G401 (cell line): ENCODE measurements around the gene LRRFIP1. TPM values are rescaled to one million over a fixed set of nuclear protein-coding genes. Genes with fewer than 3 reads are reported as not detected.
"Not testable (repeated sequence)": the region's sequence is repeated elsewhere in the genome, so short reads cannot be mapped to it uniquely, and the experiment has no call there.

Experiments used
- DNase-seq: peaks from one replicate; pipeline ENCODE4 v3.0.0-alpha.2; 2015; ENCODE audit warnings: low spot score
- in situ Hi-C: cut with HindIII; loops from 2 replicates; pipeline ENCODE4 v1.10.0; 2016; ENCODE audit warnings: low sequenced_read_pairs, mixed read lengths
- total RNA-seq: library from RNA; depleted of rRNA; stranded (reverse); fragments of >200 nt; shearing (Covaris generic); gene quantifications from 2 replicates; pipeline ENCODE4 v1.2.3, GENCODE V29; 2014; rRNA removed

LRRFIP1 gene
- total RNA-seq: 14.3 and 24.6 TPM in 2 replicates

DNA sequence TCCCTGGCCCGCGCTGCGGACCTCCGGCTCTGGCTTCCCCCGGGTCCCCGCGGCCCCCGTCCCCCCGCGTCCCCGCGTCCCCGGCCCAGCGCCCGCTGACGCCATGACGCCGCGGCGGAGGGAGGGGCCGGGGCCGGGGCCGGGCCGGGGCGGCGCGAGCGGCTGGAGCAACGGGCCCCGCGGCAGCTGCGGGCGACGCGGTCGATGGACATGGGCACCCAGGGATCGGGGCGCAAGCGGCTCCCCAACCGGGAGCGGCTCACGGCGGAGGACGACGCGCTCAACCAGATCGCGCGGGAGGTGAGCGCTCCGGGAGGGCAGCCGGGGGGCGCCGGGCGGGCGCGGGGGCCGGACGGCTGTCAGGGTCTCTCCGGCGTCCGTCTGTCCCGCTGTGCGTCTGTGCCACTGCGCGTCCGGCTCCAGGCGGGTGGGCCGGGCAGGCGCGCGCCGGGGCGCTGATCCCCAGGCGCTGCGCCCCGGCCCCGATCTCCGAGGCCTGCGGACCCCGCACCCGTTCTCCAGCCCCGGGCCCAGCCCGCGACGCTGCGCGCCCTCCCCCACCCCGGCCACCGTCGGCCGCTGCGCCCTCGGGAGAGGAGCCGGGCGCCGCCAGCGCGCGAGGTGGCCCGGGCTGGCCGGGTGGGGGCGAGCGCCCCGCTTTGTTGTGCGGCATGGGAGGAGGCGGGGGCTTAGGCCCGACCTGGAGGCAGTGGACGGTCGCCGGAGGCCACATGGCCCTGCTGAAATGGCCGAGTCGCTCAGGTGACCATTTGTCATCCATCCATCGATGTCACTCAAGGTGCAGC, at the start of gene LRRFIP1:
TSS of gene LRRFIP1 (plus strand) at position 147 of the 806 bp plus-strand sequence. CDS start at position 205, 58 bp downstream.
- in situ Hi-C loops: no loop called here
- DNase-seq: peak; percentile 27

GRCh38 chr2:237577956-237578870, 49.2 kb upstream of the LRRFIP1 start:
- DNase-seq: no peak
- in situ Hi-C loops: no loop called here

- DNase-seq: no peak
- in situ Hi-C loops: no loop called here
Observed at GRCh38 chr2:237581326-237581725, 46.1 kb upstream of the LRRFIP1 start.

DNA sequence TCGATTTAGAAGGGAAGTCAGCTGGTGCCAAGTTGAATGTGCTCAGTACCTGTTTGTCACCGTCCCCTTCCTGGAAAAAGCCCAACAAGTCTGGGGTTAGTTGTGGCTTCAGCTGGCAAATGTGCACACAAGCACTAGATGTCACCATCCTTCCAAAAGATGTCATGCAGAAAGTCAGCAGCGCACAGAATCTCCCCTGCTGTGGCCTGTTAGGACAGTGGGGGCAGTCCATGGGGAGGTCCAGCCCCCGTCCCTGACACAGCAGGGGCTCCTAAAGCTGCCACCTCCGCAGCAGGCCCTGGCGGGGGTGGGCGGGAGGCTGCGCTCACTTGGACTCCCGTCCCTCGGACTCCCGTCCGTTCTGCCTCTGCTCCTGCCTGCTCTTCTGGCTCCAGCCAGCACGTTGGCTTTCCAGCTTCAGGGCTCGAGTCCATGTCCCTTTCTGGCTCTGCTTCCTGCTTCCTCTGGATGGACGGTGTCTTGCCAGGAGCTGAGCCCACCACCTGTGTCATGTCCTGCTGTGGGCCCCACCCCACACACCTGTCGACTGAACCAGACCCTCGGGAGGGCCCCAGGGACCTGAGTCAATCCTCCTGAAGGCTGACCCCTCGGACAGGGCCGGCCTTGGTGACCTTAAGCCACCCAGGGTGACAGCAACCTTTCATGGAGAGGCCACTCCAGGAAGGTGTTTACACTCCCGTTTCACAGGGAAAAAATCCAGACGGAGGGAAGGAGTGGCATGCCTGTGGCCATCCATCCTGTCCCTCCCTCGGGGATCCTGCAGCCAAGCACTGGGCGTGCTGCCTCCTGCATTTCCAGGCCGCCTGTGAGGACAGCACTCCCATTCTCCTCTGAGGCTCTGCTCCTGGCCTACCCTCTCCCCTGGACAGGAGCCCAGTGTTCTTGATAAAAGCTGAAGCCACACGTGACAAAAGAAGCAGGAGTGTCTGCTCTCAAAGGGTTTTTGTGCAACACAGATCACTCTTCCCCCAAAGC, 45.3 kb upstream of the LRRFIP1 start:
- peak; percentile 61 for DNase-seq
- in situ Hi-C loops: no loop called here

DNA sequence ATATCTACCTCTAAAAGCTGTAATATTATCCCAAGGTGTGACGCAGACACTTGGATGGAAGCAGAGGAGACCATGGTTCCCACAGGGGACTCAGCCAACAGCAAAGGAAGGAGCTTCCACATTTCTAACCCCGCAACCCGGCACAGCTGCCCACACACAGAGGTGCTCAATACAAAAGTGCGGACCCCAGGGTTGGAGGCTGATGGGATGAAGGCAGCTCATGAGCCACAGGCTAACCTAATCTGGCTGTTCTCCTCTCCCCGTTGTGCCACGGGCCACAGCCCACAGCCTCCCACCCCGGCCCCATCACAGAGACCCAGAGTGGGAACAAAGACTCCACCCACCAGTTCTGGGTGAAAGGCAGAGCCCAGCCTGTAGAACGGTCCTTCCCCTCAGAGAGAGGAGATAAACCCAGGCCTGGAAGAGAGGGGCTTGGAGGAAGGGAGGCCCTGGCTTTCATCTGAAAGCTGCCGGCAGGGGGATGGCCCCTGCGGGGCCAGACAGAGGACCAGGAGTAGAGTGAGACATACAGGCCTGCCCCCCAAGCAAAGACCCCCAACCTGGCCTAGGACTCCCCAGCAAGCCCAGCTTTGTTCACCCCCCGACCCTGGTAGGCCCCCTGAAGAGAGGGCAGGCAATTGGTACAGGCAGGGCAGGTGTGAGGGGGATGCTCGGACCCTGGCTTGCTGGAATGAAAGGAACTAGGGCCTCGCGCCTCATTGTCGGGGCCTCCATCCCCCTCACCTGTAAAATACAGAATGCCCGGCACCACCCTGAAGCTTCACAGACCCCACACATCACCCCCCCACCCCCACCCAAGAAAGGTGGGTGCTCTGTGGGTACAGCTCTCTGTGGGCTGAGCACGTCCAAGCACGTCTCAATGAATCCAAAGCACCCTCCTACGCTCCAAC, 43.7 kb upstream of the LRRFIP1 start:
- in situ Hi-C loops: no loop called here
- DNase-seq: no peak

DNA sequence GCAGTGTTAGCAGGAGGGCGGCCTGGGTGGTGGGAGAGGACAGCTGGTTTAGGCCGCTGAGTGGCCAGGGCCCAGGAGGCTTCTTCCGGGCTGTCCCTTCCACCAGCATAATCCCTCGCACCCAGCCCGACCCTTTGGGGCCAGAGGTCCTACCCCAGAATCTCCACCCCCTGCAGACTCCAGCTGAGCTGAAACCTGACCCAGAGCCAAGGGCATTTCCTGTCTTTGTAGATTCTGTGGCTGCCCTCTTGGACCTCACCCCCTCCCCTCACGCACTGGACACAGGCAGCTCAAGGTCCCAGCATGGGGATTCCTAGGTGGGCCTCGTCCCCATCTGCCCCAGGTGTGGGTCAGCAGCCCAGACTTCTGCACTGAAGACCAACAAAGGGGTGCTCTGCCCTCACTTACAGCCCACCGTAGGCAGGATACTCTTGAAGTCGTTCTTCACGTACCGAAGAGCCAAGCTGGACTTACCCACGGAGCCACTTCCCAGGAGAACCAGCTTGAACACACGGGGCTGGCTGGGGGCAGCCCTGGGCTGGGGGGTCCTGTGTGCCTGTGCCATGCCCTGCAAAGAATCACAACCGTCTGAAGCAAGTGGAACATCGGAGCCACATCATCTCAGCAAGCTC, 41.7 kb upstream of the LRRFIP1 start:
- in situ Hi-C loops: no loop called here

DNA sequence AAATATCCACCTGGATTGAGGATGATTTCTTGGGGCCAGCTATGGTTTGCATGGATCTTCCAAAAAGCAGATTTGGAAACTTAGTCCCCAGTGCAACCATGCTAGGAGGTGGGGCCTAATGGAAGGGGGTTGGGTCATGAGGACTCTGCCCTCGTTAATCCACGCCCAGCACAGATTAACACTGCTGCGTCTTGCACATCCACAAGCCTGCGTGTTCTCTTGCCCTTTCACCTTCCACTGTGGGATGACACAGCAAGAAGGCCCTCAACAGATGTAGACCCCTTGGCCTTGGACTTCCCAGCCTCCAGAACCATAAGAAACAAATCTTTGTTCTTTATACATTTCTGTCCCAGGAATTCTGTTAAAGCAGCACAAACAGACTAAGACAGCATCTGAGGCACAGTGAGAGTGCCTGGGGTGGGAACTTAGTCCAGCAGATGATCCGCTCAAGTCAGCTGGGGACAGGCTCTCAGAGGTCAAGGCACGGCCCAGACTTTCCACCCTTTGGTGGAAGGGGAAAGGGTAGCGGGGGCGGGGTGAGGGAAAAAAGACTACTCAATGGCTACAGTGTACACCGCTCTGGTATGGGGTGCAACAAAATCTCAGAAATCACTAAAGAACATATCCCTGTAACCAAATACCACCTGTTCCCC, 39.2 kb upstream of the LRRFIP1 start:
- no peak for DNase-seq
- in situ Hi-C loops: no loop called here

More for the DNA sequence above, 41.7 kb upstream of the LRRFIP1 start:
- DNase-seq: no peak

GRCh38 chr2:237590272-237591140, 36.9 kb upstream of the LRRFIP1 start, which contains the start of gene RAB17:
Gene RAB17, minus strand, starts transcription at chr2:237590734. Its CDS starts 4,580 bp downstream, at chr2:237586154.
- in situ Hi-C loops: no loop called here
- DNase-seq: no peak

- in situ Hi-C loops: no loop called here
- no peak for DNase-seq
Observed at GRCh38 chr2:237591141-237591881, 36.1 kb upstream of the LRRFIP1 start.

DNA sequence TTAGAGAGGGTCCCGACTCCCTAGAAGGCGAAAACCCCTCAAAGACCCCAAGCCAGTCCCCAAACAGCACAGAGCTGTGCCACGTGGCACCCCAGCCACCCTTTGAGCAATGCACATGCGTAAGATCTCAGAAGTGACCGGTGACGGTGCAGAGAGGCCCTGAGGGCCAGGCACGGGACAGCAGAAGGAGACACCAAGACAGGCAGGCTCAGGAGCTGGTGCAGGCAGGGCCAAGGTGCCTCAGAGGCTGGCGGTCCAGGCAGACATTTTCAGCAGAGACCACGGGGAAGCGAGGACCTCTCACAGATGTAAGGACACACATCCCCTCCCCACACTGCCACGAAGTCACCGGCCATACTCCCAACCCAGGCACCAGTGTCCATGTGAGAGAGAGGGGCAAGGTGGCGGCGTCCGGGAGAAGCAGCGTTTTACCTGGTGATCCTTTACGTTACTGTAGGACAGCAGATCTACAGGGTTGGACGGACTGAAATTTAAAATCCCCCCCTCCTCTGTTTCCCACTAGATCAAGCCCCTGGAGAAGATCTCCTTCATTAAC, 34.9 kb upstream of the LRRFIP1 start:
- no peak for DNase-seq
- in situ Hi-C loops: no loop called here

GRCh38 chr2:237593036-237593435, 34.4 kb upstream of the LRRFIP1 start:
- in situ Hi-C loops: no loop called here
- DNase-seq: no peak

DNA sequence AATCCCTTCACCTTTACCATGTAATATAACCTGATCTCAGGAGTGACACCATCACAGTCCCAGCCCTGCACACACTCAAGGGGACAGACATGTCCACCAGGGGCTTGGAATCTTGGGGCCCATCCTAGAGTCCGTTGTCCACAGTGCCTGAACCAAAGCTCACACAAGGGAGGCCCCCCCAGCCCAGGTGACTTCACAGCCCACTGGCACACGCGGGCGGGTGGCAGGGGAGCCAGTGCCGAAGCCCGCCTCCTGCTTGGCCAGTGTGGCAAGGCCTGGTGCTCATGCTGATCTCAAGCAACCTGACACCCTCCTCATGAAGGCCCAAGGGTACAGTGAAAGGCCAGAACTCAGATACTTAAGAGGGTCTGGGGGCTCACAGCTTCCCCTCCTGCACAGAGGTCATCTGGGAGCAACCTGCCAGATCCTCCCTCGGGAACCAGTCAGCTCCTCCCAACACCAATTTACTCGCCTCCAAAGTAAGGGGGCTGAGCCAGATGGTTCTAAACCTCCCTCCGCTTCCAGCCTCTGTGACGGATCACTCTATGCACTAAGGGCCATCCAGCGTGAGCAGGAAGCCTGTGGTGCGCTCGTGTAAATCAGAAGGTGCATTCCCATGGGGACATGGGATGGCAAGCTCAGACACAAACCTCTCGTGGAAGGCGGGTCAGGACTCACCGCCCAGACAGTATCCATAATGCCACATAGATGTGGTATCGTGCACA, 33.6 kb upstream of the LRRFIP1 start:
- no peak for DNase-seq
- in situ Hi-C loops: no loop called here

DNA sequence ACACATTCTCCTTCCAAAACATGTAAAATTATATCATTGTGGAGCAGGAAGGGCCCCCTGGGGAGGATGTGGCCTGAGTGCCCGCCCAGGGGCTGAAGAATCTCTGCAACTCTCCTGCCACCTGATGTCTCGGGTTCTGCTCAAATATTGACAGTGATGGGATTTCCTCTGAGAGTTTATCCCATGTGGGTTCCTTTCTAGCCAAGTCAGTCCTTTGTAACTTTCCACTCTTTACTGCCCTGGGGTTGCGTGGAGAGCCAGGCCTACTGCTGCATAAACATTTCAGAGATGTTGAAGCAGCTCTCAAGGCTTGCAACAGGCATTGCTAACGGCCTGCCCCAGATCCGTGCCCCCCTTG, 32.9 kb upstream of the LRRFIP1 start:
- no peak for DNase-seq
- in situ Hi-C loops: no loop called here

DNA sequence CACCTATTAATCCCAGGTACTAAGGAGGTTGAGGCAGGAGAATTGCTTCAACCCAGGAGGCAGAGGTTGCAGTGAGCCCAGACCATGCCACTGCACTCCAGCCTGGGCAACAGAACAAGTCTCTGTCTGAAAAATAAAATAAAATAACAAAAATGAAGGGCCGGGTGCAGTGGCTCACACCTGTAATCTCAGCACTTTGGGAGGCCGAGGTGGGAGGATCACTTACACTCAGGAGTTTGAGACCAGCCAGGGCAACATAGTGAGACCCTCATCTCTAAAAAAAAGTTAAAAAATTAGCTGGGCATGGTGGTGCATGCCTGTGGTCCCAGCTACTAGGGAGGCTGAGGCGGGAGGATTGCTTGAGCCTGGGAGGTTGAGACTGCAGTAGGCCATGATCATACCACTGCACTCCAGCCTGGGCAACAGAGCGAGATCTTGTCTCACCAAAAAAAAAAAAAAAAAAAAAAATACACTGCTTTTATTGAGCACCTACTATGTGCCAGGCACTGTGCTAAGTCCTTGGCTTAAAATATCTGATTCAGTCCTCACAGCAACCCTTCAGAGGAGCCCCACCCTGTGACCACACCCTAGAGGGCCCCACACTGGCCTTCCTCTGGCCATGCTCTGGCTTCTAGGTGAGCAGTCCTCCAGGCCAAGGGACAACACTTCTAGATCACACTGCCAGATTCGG, 31.4 kb upstream of the LRRFIP1 start:
- DNase-seq, in situ Hi-C loops: not testable (repeated sequence)
